ENCODE data around the gene GLI2.

DNA sequence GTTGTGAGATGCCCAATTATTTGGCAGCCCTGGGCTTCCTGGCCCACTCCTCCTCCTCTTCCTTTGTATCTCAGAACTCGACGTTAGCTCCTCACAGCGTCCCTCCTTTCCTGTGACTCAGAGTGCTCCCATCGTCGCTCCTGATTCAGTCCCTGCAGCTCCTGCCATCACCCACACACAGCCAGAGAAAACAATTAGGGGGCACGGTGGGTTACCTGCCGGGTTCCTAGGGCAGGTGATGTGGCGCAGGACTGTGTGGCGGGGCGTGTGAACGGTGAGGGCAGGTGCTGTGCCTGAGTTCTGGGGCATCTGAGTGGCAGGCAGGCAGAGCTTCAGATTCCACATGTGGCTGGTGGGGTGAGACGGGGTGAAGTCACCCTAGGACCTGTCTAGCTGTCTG is 42.6 kb downstream of the GLI2 start:
- TF ChIP-seq FOXK2 (IDR thresholded peaks at IDR 0.05) (no peak), ZNF384 (IDR thresholded peaks at IDR 0.05) (no peak)
